ENCODE measurements around the gene EGFR. TPM values are rescaled to one million over a fixed set of nuclear protein-coding genes. Genes with fewer than 3 reads are reported as not detected.
A peak's percentile ranks its signal among the peaks of the same experiment; 100 is the strongest.

EGFR gene
- total RNA-seq, 1 experiment from 2014 or later: 448 TPM

DNA sequence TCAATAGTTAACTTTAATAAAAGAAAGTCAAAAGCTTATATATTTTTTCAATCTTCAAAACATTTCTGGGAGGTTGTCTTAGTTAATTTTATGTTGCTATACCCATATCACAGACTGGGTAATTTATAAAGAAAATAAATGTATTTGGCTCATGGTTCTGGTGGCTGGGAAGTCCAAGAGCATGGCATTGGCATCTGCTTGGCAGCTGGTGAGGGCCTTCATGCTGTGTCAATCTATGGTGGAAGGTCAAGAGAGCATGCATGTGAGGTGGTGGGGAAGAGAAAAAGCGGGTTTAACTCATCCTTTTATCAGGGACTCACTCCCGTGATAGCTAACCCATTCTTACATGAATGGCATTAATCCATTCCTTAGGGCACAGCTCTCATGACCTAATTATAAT, 119.8 kb downstream of the EGFR start:
- H3K27ac Mint-ChIP-seq (ENCODE audit: low read depth, unreplicated experiment): no peak overlapping the region

DNA sequence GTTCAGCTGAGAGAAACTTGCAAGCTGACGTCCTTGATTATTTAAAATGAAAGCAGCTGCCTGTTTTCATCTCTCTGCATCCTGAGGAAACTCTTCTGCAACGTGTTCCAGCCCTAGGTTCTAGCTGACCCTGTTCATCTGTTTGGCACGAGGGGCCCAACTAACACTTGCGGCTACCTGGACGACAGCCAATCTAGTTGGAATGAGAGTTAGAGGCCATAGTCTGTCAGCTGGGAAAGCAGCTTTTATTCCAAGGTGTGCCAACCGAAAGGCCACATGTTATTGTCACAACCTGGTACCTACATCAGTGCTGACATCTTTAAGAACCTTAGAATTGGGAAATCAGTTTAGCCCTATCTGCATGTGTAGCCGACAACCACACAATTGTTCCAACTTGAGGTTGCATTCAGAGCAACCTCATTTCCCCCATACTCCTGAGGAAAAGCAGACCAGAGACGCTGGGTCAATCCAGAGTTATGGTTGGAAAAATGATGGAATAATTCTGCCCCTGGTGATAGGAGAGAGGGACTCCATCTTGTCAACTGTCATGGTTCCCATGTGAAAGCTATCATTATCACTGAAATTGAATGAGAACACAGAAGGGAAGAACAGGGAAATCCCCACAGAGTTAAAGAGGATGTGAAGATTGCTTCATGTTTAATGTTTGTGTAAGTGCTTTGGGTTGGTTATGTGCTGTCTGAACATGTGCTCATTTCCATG, 121.6 kb downstream of the EGFR start:
- peaks cover 20% of the 10 kb centered on the region for H3K4me1 Mint-ChIP-seq (ENCODE audit: insufficient read depth, unreplicated experiment)
- ChIA-PET POLR2A (interaction anchor here (1.2 to 1.3 kb wide), 2 partner anchors 11 to 20 kb away, joined by 5 read pairs; no protein-coding TSS in a partner anchor), CTCF (interaction anchor here (1.2 kb wide), 1 partner anchor 367 kb away, joined by 4 read pairs; no protein-coding TSS in a partner anchor)
- H3K27me3 Mint-ChIP-seq (ENCODE audit: insufficient read depth, unreplicated experiment): no peaks in the 10 kb centered on the region
- H3K36me3 Mint-ChIP-seq (ENCODE audit: insufficient read depth, unreplicated experiment): peaks cover 60% of the 10 kb centered on the region
- BruUV-seq (replicated peaks): no TSS peak
- TF ChIP-seq, protein P1, sequence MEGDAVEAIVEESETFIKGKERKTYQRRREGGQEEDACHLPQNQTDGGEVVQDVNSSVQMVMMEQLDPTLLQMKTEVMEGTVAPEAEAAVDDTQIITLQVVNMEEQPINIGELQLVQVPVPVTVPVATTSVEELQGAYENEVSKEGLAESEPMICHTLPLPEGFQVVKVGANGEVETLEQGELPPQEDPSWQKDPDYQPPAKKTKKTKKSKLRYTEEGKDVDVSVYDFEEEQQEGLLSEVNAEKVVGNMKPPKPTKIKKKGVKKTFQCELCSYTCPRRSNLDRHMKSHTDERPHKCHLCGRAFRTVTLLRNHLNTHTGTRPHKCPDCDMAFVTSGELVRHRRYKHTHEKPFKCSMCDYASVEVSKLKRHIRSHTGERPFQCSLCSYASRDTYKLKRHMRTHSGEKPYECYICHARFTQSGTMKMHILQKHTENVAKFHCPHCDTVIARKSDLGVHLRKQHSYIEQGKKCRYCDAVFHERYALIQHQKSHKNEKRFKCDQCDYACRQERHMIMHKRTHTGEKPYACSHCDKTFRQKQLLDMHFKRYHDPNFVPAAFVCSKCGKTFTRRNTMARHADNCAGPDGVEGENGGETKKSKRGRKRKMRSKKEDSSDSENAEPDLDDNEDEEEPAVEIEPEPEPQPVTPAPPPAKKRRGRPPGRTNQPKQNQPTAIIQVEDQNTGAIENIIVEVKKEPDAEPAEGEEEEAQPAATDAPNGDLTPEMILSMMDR (IDR thresholded peaks at IDR 0.05; ENCODE audit: unreplicated experiment): no peak
- H3K9me3 Mint-ChIP-seq (ENCODE audit: unreplicated experiment): no peaks in the 10 kb centered on the region
- peak; percentile 81 for DNase-seq (ENCODE audit: unreplicated experiment)
- peak overlapping the region; percentile 51 for H3K27ac Mint-ChIP-seq (ENCODE audit: low read depth, unreplicated experiment)
- no peak overlapping the region for H3K4me3 Mint-ChIP-seq (ENCODE audit: unreplicated experiment)
- intact Hi-C loops (cut with micrococcal nuclease): no loop called here

More for the DNA sequence above, 119.8 kb downstream of the EGFR start:
- ChIA-PET CTCF (interaction anchor here (0.6 to 1.4 kb wide), 3 partner anchors 116 to 365 kb away, joined by 3 to 6 read pairs (median 3); no protein-coding TSS in a partner anchor), POLR2A (interaction anchor here (0.6 to 1.5 kb wide), 4 partner anchors 68 to 117 kb away, joined by 3 to 4 read pairs (median 4); no protein-coding TSS in a partner anchor)
- TF ChIP-seq, protein P1 (IDR thresholded peaks at IDR 0.05; ENCODE audit: unreplicated experiment): no peak
- H3K27me3 Mint-ChIP-seq (ENCODE audit: insufficient read depth, unreplicated experiment): no peaks in the 10 kb centered on the region
- no peak for DNase-seq (ENCODE audit: unreplicated experiment)
- no peaks in the 10 kb centered on the region for H3K9me3 Mint-ChIP-seq (ENCODE audit: unreplicated experiment)
- peaks cover 45% of the 10 kb centered on the region for H3K36me3 Mint-ChIP-seq (ENCODE audit: insufficient read depth, unreplicated experiment)
- intact Hi-C loops (cut with micrococcal nuclease): no loop called here
- peaks cover 34% of the 10 kb centered on the region for H3K4me1 Mint-ChIP-seq (ENCODE audit: insufficient read depth, unreplicated experiment)
- H3K4me3 Mint-ChIP-seq (ENCODE audit: unreplicated experiment): no peak overlapping the region
- BruUV-seq (replicated peaks): no TSS peak

DNA sequence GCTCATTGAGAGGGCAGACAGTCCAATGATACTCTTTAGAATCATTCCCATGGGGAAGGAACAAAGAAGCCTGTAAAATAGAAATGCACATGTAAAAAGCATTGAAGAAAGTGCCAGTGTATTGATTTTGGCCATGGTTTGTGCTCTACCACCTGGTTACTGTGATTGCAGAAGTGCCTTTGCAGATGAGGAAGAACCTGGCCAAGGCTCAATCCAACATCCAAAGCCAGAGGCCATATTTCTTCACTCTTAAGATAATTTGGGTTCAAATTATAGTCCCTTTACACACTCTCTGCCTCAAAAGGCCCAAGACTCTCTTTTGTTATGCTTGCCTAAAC, 122.1 kb downstream of the EGFR start:
- TF ChIP-seq, protein P1 (IDR thresholded peaks at IDR 0.05; ENCODE audit: unreplicated experiment): no peak
- no peaks in the 10 kb centered on the region for H3K9me3 Mint-ChIP-seq (ENCODE audit: unreplicated experiment)
- BruUV-seq (replicated peaks): no TSS peak
- H3K4me1 Mint-ChIP-seq (ENCODE audit: insufficient read depth, unreplicated experiment): peaks cover 20% of the 10 kb centered on the region
- intact Hi-C loops (cut with micrococcal nuclease): no loop called here
- H3K27ac Mint-ChIP-seq (ENCODE audit: low read depth, unreplicated experiment): peak overlapping the region; percentile 51
- POLR2A ChIA-PET: interaction anchor here (1.2 to 1.3 kb wide), 2 partner anchors 11 to 20 kb away, joined by 5 read pairs; no protein-coding TSS in a partner anchor
- CTCF ChIA-PET: interaction anchor here (0.6 kb wide), 1 partner anchor 195 kb away, joined by 3 read pairs; no protein-coding TSS in a partner anchor
- H3K4me3 Mint-ChIP-seq (ENCODE audit: unreplicated experiment): no peak overlapping the region
- H3K36me3 Mint-ChIP-seq (ENCODE audit: insufficient read depth, unreplicated experiment): peaks cover 64% of the 10 kb centered on the region
- DNase-seq (ENCODE audit: unreplicated experiment): no peak
- H3K27me3 Mint-ChIP-seq (ENCODE audit: insufficient read depth, unreplicated experiment): no peaks in the 10 kb centered on the region

DNA sequence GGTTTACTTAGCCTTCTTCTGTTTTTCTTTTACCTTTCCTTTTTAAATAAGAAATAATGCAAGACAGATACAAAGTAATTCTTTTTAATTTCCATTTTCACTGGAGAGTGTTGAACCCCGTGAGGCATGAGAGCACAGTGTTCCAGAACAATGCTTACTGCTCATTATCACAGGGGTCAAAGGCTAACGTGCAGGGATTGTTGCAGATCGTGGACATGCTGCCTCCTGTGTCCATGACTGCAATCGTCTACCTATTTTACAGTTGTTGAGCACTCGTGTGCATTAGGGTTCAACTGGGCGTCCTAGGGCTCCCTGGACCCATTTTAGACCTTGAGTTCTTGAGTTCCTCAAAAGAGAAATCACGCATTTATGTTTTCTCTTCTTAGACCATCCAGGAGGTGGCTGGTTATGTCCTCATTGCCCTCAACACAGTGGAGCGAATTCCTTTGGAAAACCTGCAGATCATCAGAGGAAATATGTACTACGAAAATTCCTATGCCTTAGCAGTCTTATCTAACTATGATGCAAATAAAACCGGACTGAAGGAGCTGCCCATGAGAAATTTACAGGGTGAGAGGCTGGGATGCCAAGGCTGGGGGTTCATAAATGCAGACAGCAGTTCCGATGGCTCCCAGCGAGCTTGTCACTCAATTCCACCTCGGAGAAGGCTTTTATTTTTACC, 124.2 kb downstream of the EGFR start:
- peaks cover 76% of the 10 kb centered on the region for H3K36me3 Mint-ChIP-seq (ENCODE audit: insufficient read depth, unreplicated experiment)
- TF ChIP-seq, protein P1 (IDR thresholded peaks at IDR 0.05; ENCODE audit: unreplicated experiment): no peak
- H3K27me3 Mint-ChIP-seq (ENCODE audit: insufficient read depth, unreplicated experiment): no peaks in the 10 kb centered on the region
- no peak for DNase-seq (ENCODE audit: unreplicated experiment)
- POLR2A ChIA-PET: interaction anchor here (0.5 to 1.3 kb wide), 3 partner anchors 121 to 368 kb away, joined by 3 read pairs; partner anchors contain the start of gene EGFR
- no peak overlapping the region for H3K27ac Mint-ChIP-seq (ENCODE audit: low read depth, unreplicated experiment)
- H3K4me1 Mint-ChIP-seq (ENCODE audit: insufficient read depth, unreplicated experiment): peaks cover 20% of the 10 kb centered on the region
- H3K4me3 Mint-ChIP-seq (ENCODE audit: unreplicated experiment): no peak overlapping the region
- no peaks in the 10 kb centered on the region for H3K9me3 Mint-ChIP-seq (ENCODE audit: unreplicated experiment)
- CTCF ChIA-PET: interaction anchor here (0.6 kb wide), 1 partner anchor 409 kb away, joined by 3 read pairs; no protein-coding TSS in a partner anchor
- no TSS peak for BruUV-seq (replicated peaks)
- intact Hi-C loops (cut with micrococcal nuclease): no loop called here
